ENCODE data around the gene FAM131C. TPM values are rescaled to one million over a fixed set of nuclear protein-coding genes. Genes with fewer than 3 reads are reported as not detected.

Gene FAM131C
- total RNA-seq, 2 donors from 2014 or later, result not detected

DNA sequence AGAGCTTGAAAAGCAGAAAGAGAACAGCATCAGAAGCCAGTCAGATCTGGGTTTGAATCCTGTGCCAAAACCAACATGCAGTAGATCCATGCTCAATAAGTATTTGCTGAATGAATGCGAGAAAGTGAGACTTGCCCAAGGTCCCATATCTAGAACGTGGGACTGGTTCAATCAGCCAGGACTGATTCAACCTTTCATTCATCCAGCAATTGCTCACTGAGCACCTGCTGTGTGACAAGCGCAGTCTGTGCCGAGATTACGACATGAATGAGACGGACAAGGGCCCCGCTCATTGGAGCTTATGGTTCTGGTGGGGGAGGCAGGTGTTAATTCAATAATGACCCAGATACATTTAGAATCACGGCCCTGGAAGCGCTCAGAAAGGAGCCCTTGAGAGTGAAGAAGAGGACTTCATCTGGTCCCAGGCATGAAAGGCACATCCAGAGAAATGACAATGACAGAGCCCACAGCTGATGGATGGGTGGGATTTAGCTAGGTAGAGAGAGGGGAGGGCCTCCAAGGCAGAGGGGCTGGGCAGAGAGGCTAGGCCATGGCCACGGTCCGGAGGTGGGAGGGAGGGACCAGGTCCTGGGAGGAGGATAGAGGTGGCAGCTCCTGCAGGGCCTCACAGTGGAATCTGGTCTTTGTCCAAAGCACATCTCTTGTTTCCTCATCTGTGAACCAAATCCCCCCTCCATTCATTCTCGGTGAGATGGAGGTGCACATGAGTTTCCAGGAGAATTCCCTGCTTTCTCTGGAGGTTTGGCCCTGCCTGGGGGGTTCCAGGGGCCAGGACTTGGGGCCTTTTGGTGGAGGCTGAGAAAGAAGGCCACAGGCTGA is 4.2 kb upstream of the FAM131C start:
- no peak overlapping the region for H3K27ac ChIP-seq
- intact Hi-C loops (cut with DNase I), result loop anchor here (5.0 kb wide), 2 partner anchors 165 to 290 kb away; partner anchors contain the start of gene SZRD1
- no peaks in the 10 kb centered on the region for H3K36me3 ChIP-seq
- peaks cover 2% of the 10 kb centered on the region for H3K4me1 ChIP-seq (replicated peaks)
- no peaks in the 10 kb centered on the region for H3K9me3 ChIP-seq
- no peaks in the 10 kb centered on the region for H3K27me3 ChIP-seq (replicated peaks; ENCODE audit: insufficient read depth)
- DNase-seq (ENCODE audit: low spot score), result no peak
- WGBS, result 84% methylated on average over 12 of the region's 12 CpGs
- no peak overlapping the region for H3K4me3 ChIP-seq
- TF ChIP-seq, protein P1, sequence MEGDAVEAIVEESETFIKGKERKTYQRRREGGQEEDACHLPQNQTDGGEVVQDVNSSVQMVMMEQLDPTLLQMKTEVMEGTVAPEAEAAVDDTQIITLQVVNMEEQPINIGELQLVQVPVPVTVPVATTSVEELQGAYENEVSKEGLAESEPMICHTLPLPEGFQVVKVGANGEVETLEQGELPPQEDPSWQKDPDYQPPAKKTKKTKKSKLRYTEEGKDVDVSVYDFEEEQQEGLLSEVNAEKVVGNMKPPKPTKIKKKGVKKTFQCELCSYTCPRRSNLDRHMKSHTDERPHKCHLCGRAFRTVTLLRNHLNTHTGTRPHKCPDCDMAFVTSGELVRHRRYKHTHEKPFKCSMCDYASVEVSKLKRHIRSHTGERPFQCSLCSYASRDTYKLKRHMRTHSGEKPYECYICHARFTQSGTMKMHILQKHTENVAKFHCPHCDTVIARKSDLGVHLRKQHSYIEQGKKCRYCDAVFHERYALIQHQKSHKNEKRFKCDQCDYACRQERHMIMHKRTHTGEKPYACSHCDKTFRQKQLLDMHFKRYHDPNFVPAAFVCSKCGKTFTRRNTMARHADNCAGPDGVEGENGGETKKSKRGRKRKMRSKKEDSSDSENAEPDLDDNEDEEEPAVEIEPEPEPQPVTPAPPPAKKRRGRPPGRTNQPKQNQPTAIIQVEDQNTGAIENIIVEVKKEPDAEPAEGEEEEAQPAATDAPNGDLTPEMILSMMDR (IDR thresholded peaks at IDR 0.05), result no peak
- no peak for TF ChIP-seq POLR2AphosphoS5 (IDR thresholded peaks at IDR 0.05)
- no peak for TF ChIP-seq POLR2A (IDR thresholded peaks at IDR 0.05)

DNA sequence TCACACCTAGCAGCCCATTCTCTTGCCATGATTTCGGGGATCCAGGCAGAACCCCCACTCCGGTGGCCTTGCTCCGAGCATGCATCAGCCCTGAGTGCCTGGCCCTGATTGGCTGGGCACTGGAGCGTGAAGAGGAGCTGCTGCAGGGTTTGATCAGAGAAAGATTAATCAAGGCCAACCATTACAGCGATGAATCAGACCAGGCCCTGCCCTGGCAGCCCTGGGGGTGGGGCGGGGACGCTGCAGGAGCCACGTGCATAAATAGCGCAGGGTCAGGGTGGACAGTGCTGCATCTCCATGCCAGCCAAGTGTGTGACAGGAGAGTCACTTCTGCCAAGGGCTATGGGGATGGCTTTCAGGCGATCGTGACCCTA is 3.4 kb upstream of the FAM131C start:
- TF ChIP-seq POLR2AphosphoS5 (IDR thresholded peaks at IDR 0.05) (no peak), POLR2A (IDR thresholded peaks at IDR 0.05) (no peak)
- TF ChIP-seq, protein P1 (IDR thresholded peaks at IDR 0.05), result no peak
- intact Hi-C loops (cut with DNase I), result loop anchor here (5.0 kb wide), 2 partner anchors 165 to 290 kb away; partner anchors contain the start of gene SZRD1
- no peak for DNase-seq (ENCODE audit: low spot score)
- Histone ChIP-seq H3K27ac (no peak overlapping the region), H3K27me3 (replicated peaks; ENCODE audit: insufficient read depth) (no peaks in the 10 kb centered on the region), H3K9me3 (no peaks in the 10 kb centered on the region), H3K36me3 (no peaks in the 10 kb centered on the region), H3K4me1 (replicated peaks) (peaks cover 2% of the 10 kb centered on the region), H3K4me3 (no peak overlapping the region)
- 84% methylated on average over 11 of the region's 11 CpGs for WGBS

DNA sequence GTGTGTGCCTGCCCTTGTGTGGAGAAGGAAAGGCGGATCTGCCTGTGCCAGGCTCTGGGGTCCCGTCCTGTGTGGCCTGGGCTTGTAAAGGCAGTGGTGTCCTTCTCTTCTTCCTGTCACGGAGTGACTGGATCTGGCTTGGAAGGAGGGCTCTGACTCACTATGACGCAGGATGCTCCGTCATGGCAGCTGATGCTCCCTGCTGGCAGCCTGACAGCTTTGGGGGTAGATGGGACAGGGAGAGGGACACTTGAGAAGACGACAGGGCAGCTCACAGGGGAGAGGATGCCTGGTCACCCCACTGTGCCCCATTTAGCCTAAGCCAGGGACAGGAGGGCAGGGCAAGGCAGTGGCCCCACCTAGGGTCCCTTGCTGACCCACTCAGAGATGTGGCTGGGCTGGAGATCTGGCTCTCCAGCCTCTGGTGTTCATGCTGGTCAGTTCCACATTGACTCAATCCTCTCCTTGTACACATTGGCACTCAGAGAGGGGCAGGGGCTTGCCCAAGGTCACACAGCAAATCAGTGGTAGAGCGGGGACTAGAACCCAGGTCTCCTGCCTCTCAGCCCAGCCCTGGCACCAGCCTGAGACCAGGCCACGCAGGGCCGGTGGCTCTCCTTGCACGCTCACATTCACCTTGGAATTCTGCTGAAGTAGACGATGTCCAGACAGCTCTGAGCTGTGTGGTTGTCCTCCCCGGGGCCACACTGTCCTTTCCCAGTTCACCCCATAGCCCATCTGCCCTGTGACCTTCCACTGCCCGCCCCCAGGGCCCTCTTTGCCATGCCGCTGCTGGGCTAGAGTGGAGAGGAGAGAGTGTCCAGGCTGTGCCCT is 2.8 kb upstream of the FAM131C start:
- no peak for DNase-seq (ENCODE audit: low spot score)
- 85% methylated on average over 12 of the region's 14 CpGs for WGBS
- Histone ChIP-seq H3K4me3 (no peak overlapping the region), H3K27me3 (replicated peaks; ENCODE audit: insufficient read depth) (no peaks in the 10 kb centered on the region), H3K36me3 (no peaks in the 10 kb centered on the region), H3K27ac (no peak overlapping the region), H3K9me3 (no peaks in the 10 kb centered on the region), H3K4me1 (replicated peaks) (peaks cover 2% of the 10 kb centered on the region)
- TF ChIP-seq POLR2AphosphoS5 (IDR thresholded peaks at IDR 0.05), result no peak
- TF ChIP-seq, protein P1 (IDR thresholded peaks at IDR 0.05), result no peak
- TF ChIP-seq POLR2A (IDR thresholded peaks at IDR 0.05), result no peak
- intact Hi-C loops (cut with DNase I), result loop anchor here (5.0 kb wide), 2 partner anchors 166 to 291 kb away; partner anchors contain the start of gene SZRD1

DNA sequence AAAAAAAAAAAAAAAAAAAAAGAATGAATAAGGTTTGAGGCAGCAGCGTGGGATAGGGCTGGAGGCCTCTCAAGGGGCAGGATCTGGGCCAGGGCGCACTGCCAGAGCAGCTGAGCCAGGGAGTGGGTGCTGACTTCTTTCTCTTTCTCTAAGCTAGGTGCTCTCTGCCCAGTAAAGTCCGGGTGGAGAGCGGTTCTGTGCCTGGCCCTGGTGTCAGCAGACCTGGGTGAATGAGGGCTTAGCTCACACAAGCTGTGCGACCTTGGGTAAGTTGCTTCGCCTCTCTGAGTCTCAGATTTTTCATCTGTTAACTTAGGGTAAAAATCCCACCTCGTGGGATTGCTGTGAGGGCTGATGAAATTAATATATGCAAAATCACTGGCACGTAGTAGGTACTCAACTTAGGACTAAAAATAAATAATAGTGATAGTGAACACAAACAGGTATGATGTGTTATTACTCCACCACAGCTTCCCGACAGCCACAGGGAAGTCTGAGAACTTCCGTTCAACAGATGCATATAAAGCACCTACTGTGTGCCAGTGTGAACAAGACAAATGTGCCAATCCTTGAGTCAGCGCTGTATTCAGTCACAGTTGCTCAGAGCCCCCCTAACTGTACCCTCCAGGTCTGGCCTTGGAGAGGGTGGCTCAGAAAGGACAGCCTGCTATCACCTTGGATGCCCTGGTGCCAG is 2.0 kb upstream of the FAM131C start:
- intact Hi-C loops (cut with DNase I), result loop anchor here (5.0 kb wide), 2 partner anchors 167 to 292 kb away; partner anchors contain the start of gene SZRD1
- H3K4me3 ChIP-seq, result no peak overlapping the region
- no peak for TF ChIP-seq POLR2A (IDR thresholded peaks at IDR 0.05)
- TF ChIP-seq, protein P1 (IDR thresholded peaks at IDR 0.05), result no peak
- TF ChIP-seq POLR2AphosphoS5 (IDR thresholded peaks at IDR 0.05), result no peak
- 60% methylated on average over 11 of the region's 11 CpGs for WGBS
- H3K27ac ChIP-seq, result no peak overlapping the region
- H3K36me3 ChIP-seq, result no peaks in the 10 kb centered on the region
- DNase-seq (ENCODE audit: low spot score), result no peak
- H3K9me3 ChIP-seq, result no peaks in the 10 kb centered on the region
- peaks cover 2% of the 10 kb centered on the region for H3K4me1 ChIP-seq (replicated peaks)
- H3K27me3 ChIP-seq (replicated peaks; ENCODE audit: insufficient read depth), result no peaks in the 10 kb centered on the region

Data from prostate gland (tissue), 2 donors.